ACC112 (cell line): Measurements from ENCODE around the gene AFG1L.
"Not testable (repeated sequence)": the region's sequence is repeated elsewhere in the genome, so short reads cannot be mapped to it uniquely, and the experiment has no call there.

Experiments used
- H2AFZ ChIP-seq: fragments of 200-600 bp; sonication (generic); one replicate; pipeline ENCODE4 v1.6.0; 2017; ENCODE audit warnings: antibody characterized with exemption, low read length; ENCODE audit not compliant: unreplicated experiment
- H3K27ac ChIP-seq: fragments of 200-600 bp; sonication (generic); 2 replicates; pipeline ENCODE4 v1.5.1; 2014; ENCODE audit warnings: low read depth, mild to moderate bottlenecking, antibody characterized with exemption, low read length, moderate library complexity
- H3K27me3 ChIP-seq: fragments of 200-600 bp; sonication (generic); 2 replicates; pipeline ENCODE4 v1.6.1; 2014; ENCODE audit warnings: mild to moderate bottlenecking, antibody characterized with exemption, low read length, moderate library complexity, mixed read lengths; ENCODE audit not compliant: insufficient read depth
- H3K36me3 ChIP-seq: fragments of 200-600 bp; sonication (generic); 2 replicates; pipeline ENCODE4 v1.6.1; 2016; ENCODE audit warnings: mild to moderate bottlenecking, antibody characterized with exemption, low read length, moderate library complexity, mixed read lengths; ENCODE audit not compliant: insufficient read depth
- H3K4me1 ChIP-seq: fragments of 200-600 bp; sonication (generic); one replicate; pipeline ENCODE4 v1.6.1; 2016; ENCODE audit warnings: low read length, mixed read lengths; ENCODE audit not compliant: insufficient read depth, unreplicated experiment, control insufficient read depth
- H3K4me3 ChIP-seq: fragments of 200-600 bp; sonication (generic); 2 replicates; pipeline ENCODE4 v1.5.1; 2014; ENCODE audit warnings: mild to moderate bottlenecking, low read depth, low read length
- H3K79me2 ChIP-seq: fragments of 200-600 bp; sonication (generic); one replicate; pipeline ENCODE4 v1.6.0; 2016; ENCODE audit warnings: low read length; ENCODE audit not compliant: control insufficient read depth, unreplicated experiment, insufficient read depth

Gene AFG1L

DNA sequence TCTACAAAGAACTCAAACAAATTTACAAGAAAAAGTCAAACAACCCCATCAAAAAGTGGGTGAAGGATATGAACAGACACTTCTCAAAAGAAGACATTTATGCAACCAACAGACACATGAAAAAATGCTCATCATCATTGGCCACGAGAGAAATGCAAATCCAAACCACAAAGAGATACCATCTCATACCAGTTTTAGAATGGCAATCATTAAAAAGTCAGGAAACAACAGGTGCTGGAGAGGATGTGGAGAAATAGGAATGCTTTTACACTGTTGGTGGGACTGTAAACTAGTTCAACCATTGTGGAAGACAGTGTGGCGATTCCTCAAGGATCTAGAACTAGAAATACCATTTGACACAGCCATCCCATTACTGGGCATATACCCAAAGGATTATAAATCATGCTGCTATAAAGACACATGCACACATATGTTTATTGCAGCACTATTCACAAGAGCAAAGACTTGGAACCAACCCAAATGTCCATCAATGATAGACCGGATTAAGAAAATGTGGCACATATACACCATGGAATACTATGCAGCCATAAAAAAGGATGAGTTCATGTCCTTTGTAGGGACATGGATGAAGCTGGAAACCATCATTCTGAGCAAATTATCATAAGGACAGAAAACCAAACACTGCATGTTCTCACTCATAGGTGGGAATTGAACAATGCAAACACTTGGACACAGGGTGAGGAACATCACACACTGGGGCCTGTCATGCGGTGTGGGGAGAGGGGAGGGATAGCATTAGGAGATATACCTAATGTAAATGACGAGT, 121.4 kb downstream of the AFG1L start:
- H2AFZ ChIP-seq, H3K27me3 ChIP-seq, H3K27ac ChIP-seq, H3K79me2 ChIP-seq, H3K4me1 ChIP-seq, H3K4me3 ChIP-seq, H3K36me3 ChIP-seq: not testable (repeated sequence)

DNA sequence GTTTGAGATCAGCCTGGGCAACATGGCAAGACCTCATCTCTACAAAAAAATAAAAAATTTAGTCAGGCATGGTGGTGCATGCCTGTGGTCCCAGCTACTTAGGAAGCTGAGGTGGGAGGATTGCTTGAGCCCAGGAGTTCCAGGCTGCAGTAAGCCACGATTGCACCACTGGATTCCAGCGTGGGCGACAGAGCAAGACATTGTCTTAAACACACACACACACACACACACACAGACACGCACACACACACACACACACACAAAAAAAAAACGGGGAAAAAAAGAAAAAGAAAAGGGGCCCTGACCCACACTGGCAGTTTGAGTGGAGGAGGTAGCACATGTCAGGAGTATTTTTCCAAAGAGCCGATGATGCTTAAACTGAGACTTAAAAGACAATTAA, 122.2 kb downstream of the AFG1L start:
- Histone ChIP-seq H3K79me2 (no peaks in the 10 kb centered on the region), H2AFZ (no peak overlapping the region), H3K27me3 (no peaks in the 10 kb centered on the region), H3K27ac (no peak overlapping the region), H3K4me1 (no peaks in the 10 kb centered on the region), H3K36me3 (no peaks in the 10 kb centered on the region), H3K4me3 (no peak overlapping the region)

- H3K36me3 ChIP-seq: no peaks in the 10 kb centered on the region
- H3K27ac ChIP-seq: no peak overlapping the region
- H3K27me3 ChIP-seq: no peaks in the 10 kb centered on the region
- H2AFZ ChIP-seq: no peak overlapping the region
- no peaks in the 10 kb centered on the region for H3K4me1 ChIP-seq
- no peaks in the 10 kb centered on the region for H3K79me2 ChIP-seq
- no peak overlapping the region for H3K4me3 ChIP-seq
Measured at GRCh38 chr6:108419474-108419873, 124.6 kb downstream of the AFG1L start.

DNA sequence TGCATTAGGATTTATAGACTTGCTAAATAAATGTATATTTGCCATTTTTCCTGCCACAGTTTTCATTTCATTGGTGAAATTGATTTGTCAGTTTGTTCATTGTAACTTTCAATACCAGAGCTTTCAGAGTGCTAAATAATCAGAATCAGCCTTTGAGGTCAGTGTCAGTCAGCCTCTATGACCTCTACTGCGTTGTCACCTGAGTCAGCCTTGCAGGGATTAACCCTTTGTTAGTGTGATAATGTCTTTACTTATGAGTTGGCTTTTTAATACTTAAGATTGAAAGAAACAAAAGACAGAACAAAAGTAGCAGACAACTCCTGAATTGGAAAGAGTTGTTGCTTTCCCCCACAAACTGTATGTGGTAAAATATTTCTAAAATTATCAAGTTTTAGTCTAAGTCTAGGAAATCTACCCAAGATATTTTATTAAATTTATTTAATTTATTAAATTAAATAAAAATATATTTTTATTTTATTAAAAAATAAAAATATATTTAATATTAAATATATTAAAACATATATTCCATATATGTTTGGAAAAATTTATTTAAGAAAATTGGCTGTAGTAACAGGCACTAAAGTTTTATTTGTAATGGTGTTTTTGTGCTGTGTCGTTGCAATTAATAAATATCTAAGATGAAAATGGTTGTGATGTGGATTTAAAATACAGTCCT, 125.2 kb downstream of the AFG1L start:
- no peaks in the 10 kb centered on the region for H3K27me3 ChIP-seq
- no peaks in the 10 kb centered on the region for H3K79me2 ChIP-seq
- H2AFZ ChIP-seq: no peak overlapping the region
- no peak overlapping the region for H3K27ac ChIP-seq
- no peak overlapping the region for H3K4me3 ChIP-seq
- no peaks in the 10 kb centered on the region for H3K4me1 ChIP-seq
- no peaks in the 10 kb centered on the region for H3K36me3 ChIP-seq

GRCh38 chr6:108421366-108421765, 126.5 kb downstream of the AFG1L start:
- Histone ChIP-seq H3K27ac (no peak overlapping the region), H3K27me3 (no peaks in the 10 kb centered on the region), H3K79me2 (no peaks in the 10 kb centered on the region), H3K36me3 (no peaks in the 10 kb centered on the region), H3K4me1 (no peaks in the 10 kb centered on the region), H2AFZ (no peak overlapping the region), H3K4me3 (no peak overlapping the region)

- no peaks in the 10 kb centered on the region for H3K36me3 ChIP-seq
- no peak overlapping the region for H3K4me3 ChIP-seq
- H3K27me3 ChIP-seq: no peaks in the 10 kb centered on the region
- no peak overlapping the region for H3K27ac ChIP-seq
- H3K79me2 ChIP-seq: no peaks in the 10 kb centered on the region
- no peak overlapping the region for H2AFZ ChIP-seq
- H3K4me1 ChIP-seq: no peaks in the 10 kb centered on the region
Measured at GRCh38 chr6:108423982-108424705, 129.3 kb downstream of the AFG1L start.

- H3K4me1 ChIP-seq: no peaks in the 10 kb centered on the region
- no peak overlapping the region for H2AFZ ChIP-seq
- no peaks in the 10 kb centered on the region for H3K27me3 ChIP-seq
- H3K4me3 ChIP-seq: no peak overlapping the region
- H3K79me2 ChIP-seq: no peaks in the 10 kb centered on the region
- H3K36me3 ChIP-seq: no peaks in the 10 kb centered on the region
- no peak overlapping the region for H3K27ac ChIP-seq
Measured at GRCh38 chr6:108425428-108425827, 130.6 kb downstream of the AFG1L start.

- no peaks in the 10 kb centered on the region for H3K27me3 ChIP-seq
- no peaks in the 10 kb centered on the region for H3K36me3 ChIP-seq
- H3K4me3 ChIP-seq: no peak overlapping the region
- H3K27ac ChIP-seq: no peak overlapping the region
- no peak overlapping the region for H2AFZ ChIP-seq
- H3K79me2 ChIP-seq: no peaks in the 10 kb centered on the region
- H3K4me1 ChIP-seq: no peaks in the 10 kb centered on the region
Measured at GRCh38 chr6:108432143-108432542, 137.3 kb downstream of the AFG1L start.

- H2AFZ ChIP-seq: no peak overlapping the region
- no peak overlapping the region for H3K27ac ChIP-seq
- no peaks in the 10 kb centered on the region for H3K79me2 ChIP-seq
- no peaks in the 10 kb centered on the region for H3K4me1 ChIP-seq
- H3K4me3 ChIP-seq: no peak overlapping the region
- no peaks in the 10 kb centered on the region for H3K27me3 ChIP-seq
- no peaks in the 10 kb centered on the region for H3K36me3 ChIP-seq
Measured at GRCh38 chr6:108432792-108433191, 137.9 kb downstream of the AFG1L start.

- H3K27me3 ChIP-seq: no peaks in the 10 kb centered on the region
- H2AFZ ChIP-seq: no peak overlapping the region
- no peaks in the 10 kb centered on the region for H3K36me3 ChIP-seq
- H3K79me2 ChIP-seq: no peaks in the 10 kb centered on the region
- H3K27ac ChIP-seq: no peak overlapping the region
- H3K4me1 ChIP-seq: no peaks in the 10 kb centered on the region
- no peak overlapping the region for H3K4me3 ChIP-seq
Measured at GRCh38 chr6:108434222-108434621, 139.4 kb downstream of the AFG1L start.
